NT2/D1 (cell line): Measurements from ENCODE around the gene NOL4L.

Experiments
- DNase-seq: peaks from one replicate; pipeline ENCODE4 v3.0.0-alpha.2; 2011; ENCODE audit warnings: low read depth, low spot score
- H3K27me3 ChIP-seq: 2 replicates; pipeline ENCODE4 v1.6.0; 2011; ENCODE audit warnings: mild to moderate bottlenecking; ENCODE audit not compliant: insufficient read length, insufficient read depth
- H3K36me3 ChIP-seq: 2 replicates; pipeline ENCODE4 v1.6.1; 2011; ENCODE audit warnings: mild to moderate bottlenecking, low read length, mixed read lengths; ENCODE audit not compliant: insufficient read depth, insufficient read length
- H3K4me1 ChIP-seq: 2 replicates; pipeline ENCODE4 v1.5.1; 2011; ENCODE audit not compliant: insufficient read depth, insufficient read length
- H3K4me3 ChIP-seq: 2 replicates; pipeline ENCODE4 v1.5.1; 2011; ENCODE audit warnings: low read depth; ENCODE audit not compliant: insufficient read length
- H3K9ac ChIP-seq: 2 replicates; pipeline ENCODE4 v1.6.0; 2011; ENCODE audit warnings: low read depth; ENCODE audit not compliant: insufficient read length
- H3K9me3 ChIP-seq: 2 replicates; pipeline ENCODE4 v1.5.1; 2011; ENCODE audit warnings: mild to moderate bottlenecking, low read length; ENCODE audit not compliant: insufficient read depth
- SUZ12 ChIP-seq: IDR thresholded peaks from 2 replicates; pipeline ENCODE4 v1.6.1; 2011; ENCODE audit not compliant: insufficient read length, insufficient read depth; ENCODE audit errors: extremely low read depth
- YY1 ChIP-seq: IDR thresholded peaks from 2 replicates; pipeline ENCODE4 v1.6.1; 2011; ENCODE audit not compliant: insufficient read length, insufficient read depth
- ZNF274 ChIP-seq: IDR thresholded peaks from 2 replicates; pipeline ENCODE4 v1.6.1; 2011; ENCODE audit warnings: mild to moderate bottlenecking, low read depth, low read length

NOL4L gene

GRCh38 chr20:32510120-32510600 is 75.0 kb downstream of the NOL4L start:
- no peak for DNase-seq
- H3K36me3 ChIP-seq, result no peaks in the 10 kb centered on the region
- no peaks in the 10 kb centered on the region for H3K27me3 ChIP-seq
- H3K9me3 ChIP-seq, result no peaks in the 10 kb centered on the region
- H3K4me1 ChIP-seq, result peaks cover 3% of the 10 kb centered on the region
- TF ChIP-seq ZNF274 (no peak), YY1 (no peak), SUZ12 (no peak)
- no peak overlapping the region for H3K4me3 ChIP-seq
- no peak overlapping the region for H3K9ac ChIP-seq

GRCh38 chr20:32509639-32510066 is 75.5 kb downstream of the NOL4L start:
- Histone ChIP-seq H3K4me3 (no peak overlapping the region), H3K36me3 (no peaks in the 10 kb centered on the region), H3K4me1 (peaks cover 3% of the 10 kb centered on the region), H3K9me3 (no peaks in the 10 kb centered on the region), H3K9ac (no peak overlapping the region), H3K27me3 (no peaks in the 10 kb centered on the region)
- DNase-seq, result no peak
- TF ChIP-seq ZNF274 (no peak), SUZ12 (no peak), YY1 (no peak)

GRCh38 chr20:32508775-32509119 is 76.4 kb downstream of the NOL4L start:
- Histone ChIP-seq H3K36me3 (no peaks in the 10 kb centered on the region), H3K9me3 (no peaks in the 10 kb centered on the region), H3K4me3 (no peak overlapping the region), H3K4me1 (peaks cover 3% of the 10 kb centered on the region), H3K27me3 (no peaks in the 10 kb centered on the region), H3K9ac (no peak overlapping the region)
- no peak for TF ChIP-seq ZNF274
- no peak for TF ChIP-seq YY1
- TF ChIP-seq SUZ12, result no peak
- DNase-seq, result no peak

- H3K4me1 ChIP-seq, result peaks cover 3% of the 10 kb centered on the region
- TF ChIP-seq ZNF274 (no peak), SUZ12 (no peak), YY1 (no peak)
- no peak overlapping the region for H3K4me3 ChIP-seq
- H3K36me3 ChIP-seq, result no peaks in the 10 kb centered on the region
- H3K9me3 ChIP-seq, result no peaks in the 10 kb centered on the region
- H3K27me3 ChIP-seq, result no peaks in the 10 kb centered on the region
- no peak for DNase-seq
- no peak overlapping the region for H3K9ac ChIP-seq
Measured at GRCh38 chr20:32507998-32508774, 76.9 kb downstream of the NOL4L start.

- Histone ChIP-seq H3K9ac (peak overlapping the region; percentile 10), H3K36me3 (no peaks in the 10 kb centered on the region), H3K27me3 (no peaks in the 10 kb centered on the region), H3K9me3 (no peaks in the 10 kb centered on the region), H3K4me3 (no peak overlapping the region), H3K4me1 (peaks cover 3% of the 10 kb centered on the region)
- TF ChIP-seq SUZ12, result no peak
- TF ChIP-seq YY1, result no peak
- TF ChIP-seq ZNF274, result no peak
- no peak for DNase-seq
Measured at GRCh38 chr20:32506721-32507120, 78.4 kb downstream of the NOL4L start.

GRCh38 chr20:32505723-32506473 is 79.2 kb downstream of the NOL4L start:
- Histone ChIP-seq H3K9me3 (no peaks in the 10 kb centered on the region), H3K27me3 (no peaks in the 10 kb centered on the region), H3K4me3 (no peak overlapping the region), H3K36me3 (no peaks in the 10 kb centered on the region), H3K4me1 (peaks cover 3% of the 10 kb centered on the region), H3K9ac (no peak overlapping the region)
- TF ChIP-seq YY1, result no peak
- TF ChIP-seq ZNF274, result no peak
- TF ChIP-seq SUZ12, result no peak
- DNase-seq, result no peak

GRCh38 chr20:32501709-32502108 is 83.4 kb downstream of the NOL4L start:
- no peak for DNase-seq
- Histone ChIP-seq H3K36me3 (no peaks in the 10 kb centered on the region), H3K9ac (no peak overlapping the region), H3K9me3 (no peaks in the 10 kb centered on the region), H3K4me3 (no peak overlapping the region), H3K27me3 (no peaks in the 10 kb centered on the region), H3K4me1 (peaks cover 2% of the 10 kb centered on the region)
- no peak for TF ChIP-seq ZNF274
- TF ChIP-seq SUZ12, result no peak
- TF ChIP-seq YY1, result no peak
